ENCODE data around the gene MATR3. TPM values are rescaled to one million over a fixed set of nuclear protein-coding genes. Genes with fewer than 3 reads are reported as not detected.
A peak's percentile ranks its signal among the peaks of the same experiment; 100 is the strongest.

MATR3 gene
- total RNA-seq, 1 donor from 2014 or later = 372 TPM

DNA sequence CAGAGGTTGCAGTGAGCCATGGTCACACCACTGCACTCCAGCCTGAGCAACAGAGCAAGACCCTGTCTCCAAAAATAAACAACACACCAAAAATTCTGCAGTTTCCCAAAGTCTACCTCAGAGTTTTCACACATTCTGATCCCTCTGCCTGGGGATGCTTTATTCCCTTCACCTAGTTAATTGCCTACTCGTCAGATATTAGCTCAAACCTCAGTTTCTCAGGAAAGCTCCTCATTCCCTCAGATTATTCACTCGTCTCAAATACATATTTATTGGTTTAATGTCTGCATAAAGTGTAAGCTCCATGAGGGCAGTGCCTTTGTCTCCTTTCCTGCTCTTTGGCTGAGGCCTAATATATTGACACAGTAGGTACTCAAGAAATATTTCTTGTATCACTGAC lies 2.5 kb upstream of the MATR3 start:
- DNase-seq = no peak
- Mint-ChIP-seq H3K27me3 (ENCODE audit: unreplicated experiment) (peaks cover 14% of the 10 kb centered on the region), H3K27ac (ENCODE audit: unreplicated experiment) (no peak overlapping the region), H3K36me3 (ENCODE audit: unreplicated experiment) (no peaks in the 10 kb centered on the region), H3K4me3 (ENCODE audit: unreplicated experiment) (no peak overlapping the region), H3K4me1 (ENCODE audit: low read depth, unreplicated experiment) (no peaks in the 10 kb centered on the region), H3K9me3 (ENCODE audit: unreplicated experiment) (peaks cover 21% of the 10 kb centered on the region)
- TF ChIP-seq, protein P1, sequence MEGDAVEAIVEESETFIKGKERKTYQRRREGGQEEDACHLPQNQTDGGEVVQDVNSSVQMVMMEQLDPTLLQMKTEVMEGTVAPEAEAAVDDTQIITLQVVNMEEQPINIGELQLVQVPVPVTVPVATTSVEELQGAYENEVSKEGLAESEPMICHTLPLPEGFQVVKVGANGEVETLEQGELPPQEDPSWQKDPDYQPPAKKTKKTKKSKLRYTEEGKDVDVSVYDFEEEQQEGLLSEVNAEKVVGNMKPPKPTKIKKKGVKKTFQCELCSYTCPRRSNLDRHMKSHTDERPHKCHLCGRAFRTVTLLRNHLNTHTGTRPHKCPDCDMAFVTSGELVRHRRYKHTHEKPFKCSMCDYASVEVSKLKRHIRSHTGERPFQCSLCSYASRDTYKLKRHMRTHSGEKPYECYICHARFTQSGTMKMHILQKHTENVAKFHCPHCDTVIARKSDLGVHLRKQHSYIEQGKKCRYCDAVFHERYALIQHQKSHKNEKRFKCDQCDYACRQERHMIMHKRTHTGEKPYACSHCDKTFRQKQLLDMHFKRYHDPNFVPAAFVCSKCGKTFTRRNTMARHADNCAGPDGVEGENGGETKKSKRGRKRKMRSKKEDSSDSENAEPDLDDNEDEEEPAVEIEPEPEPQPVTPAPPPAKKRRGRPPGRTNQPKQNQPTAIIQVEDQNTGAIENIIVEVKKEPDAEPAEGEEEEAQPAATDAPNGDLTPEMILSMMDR (IDR thresholded peaks at IDR 0.05; ENCODE audit: partially characterized antibody, unreplicated experiment) = no peak

DNA sequence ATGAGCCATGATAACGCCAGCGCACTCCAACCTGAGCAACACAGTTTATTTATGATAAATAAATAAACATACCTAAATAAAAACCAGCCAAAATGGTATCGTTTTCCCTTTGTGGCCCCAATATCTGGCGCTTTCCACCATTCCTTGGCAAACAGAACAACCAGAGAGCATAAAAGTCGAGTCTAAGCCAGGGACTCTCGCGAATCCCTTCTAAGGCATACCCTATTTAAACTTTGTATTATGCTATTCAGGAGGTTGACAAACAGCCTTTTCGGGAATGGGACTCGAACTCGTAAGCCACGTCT lies 386 bp upstream of the MATR3 start:
- TF ChIP-seq, protein P1 (IDR thresholded peaks at IDR 0.05; ENCODE audit: partially characterized antibody, unreplicated experiment) = no peak
- H3K4me3 Mint-ChIP-seq (ENCODE audit: unreplicated experiment) = peak overlapping the region; percentile 98
- peaks cover 14% of the 10 kb centered on the region for H3K27me3 Mint-ChIP-seq (ENCODE audit: unreplicated experiment)
- H3K4me1 Mint-ChIP-seq (ENCODE audit: low read depth, unreplicated experiment) = peaks cover 13% of the 10 kb centered on the region
- peak overlapping the region; percentile 100 for H3K27ac Mint-ChIP-seq (ENCODE audit: unreplicated experiment)
- peaks cover 21% of the 10 kb centered on the region for H3K9me3 Mint-ChIP-seq (ENCODE audit: unreplicated experiment)
- H3K36me3 Mint-ChIP-seq (ENCODE audit: unreplicated experiment) = no peaks in the 10 kb centered on the region
- no peak for DNase-seq

DNA sequence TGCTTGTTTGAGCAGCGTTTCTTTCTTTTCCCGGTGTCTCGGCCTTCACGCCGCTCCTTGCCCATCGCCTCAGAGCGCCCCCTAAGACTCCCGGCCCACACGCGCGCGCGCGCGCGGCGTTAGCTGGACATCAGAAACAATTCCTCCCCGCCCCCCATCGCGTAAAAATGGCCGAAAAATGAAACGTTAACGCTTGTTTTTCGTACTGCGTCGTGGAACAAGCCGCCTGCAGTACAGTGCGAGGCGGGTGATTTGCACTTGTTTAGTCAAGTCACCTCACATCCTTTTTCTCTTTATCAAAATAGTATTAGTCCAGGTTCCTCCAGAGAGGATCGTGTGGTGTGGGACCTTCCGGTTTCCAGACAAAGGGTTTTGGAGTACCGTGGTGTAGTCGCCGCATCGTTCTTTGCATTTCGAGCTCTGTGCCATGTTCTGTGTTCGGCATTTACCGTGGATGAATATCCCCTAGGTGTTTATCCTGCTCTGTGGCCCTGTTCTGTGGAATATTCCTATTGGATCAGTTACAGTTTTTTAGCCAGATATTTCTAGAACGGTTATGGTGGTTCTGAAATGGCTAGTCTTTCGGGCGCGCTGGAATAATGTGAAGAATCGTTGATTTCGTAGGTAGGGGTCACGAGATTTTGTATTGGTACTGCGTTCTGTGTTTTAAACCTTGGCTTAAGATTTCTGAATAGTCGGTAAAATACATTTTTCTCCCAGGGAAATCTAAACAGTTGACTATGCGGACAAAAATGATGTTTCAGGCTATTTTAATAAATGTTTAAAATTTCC lies 1.0 kb downstream of the MATR3 start:
- peak; percentile 86 for DNase-seq
- TF ChIP-seq, protein P1 (IDR thresholded peaks at IDR 0.05; ENCODE audit: partially characterized antibody, unreplicated experiment) = no peak
- peaks cover 14% of the 10 kb centered on the region for H3K27me3 Mint-ChIP-seq (ENCODE audit: unreplicated experiment)
- H3K4me3 Mint-ChIP-seq (ENCODE audit: unreplicated experiment) = peak overlapping the region; percentile 98
- H3K9me3 Mint-ChIP-seq (ENCODE audit: unreplicated experiment) = peaks cover 21% of the 10 kb centered on the region
- peak overlapping the region; percentile 100 for H3K27ac Mint-ChIP-seq (ENCODE audit: unreplicated experiment)
- H3K4me1 Mint-ChIP-seq (ENCODE audit: low read depth, unreplicated experiment) = peaks cover 26% of the 10 kb centered on the region
- H3K36me3 Mint-ChIP-seq (ENCODE audit: unreplicated experiment) = no peaks in the 10 kb centered on the region

DNA sequence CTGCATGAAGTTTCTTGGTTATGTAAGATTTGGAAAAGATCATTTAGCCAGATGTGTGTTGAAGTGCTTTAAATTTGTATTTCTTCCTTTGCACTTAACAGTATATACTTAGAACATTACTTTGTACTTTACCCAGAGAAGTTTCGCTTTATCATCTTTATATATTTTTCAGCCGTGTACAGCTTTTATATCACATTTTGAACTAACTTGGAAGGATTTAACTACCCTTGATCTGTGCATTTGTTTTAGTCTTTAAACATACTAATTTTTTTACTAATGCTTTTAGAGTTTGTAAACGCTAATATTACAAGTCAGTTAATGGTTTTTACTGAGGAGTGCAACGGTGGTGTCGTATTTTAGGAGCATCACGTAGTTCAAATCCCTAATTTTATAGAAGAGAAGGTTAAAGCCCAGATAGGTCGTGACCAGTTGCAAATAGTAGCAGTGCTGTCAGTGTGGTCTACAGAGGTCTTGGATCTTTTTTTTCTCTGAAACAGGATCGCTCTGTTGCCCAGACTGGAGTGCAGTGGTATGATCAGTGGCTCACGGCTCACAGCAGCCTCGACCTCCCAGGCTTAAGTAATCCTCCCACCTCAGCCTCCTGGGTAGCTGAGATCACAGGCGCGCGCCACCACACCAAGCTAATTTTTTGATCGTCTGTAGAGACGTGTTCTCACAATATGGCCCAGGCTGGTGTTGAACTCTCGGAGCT lies 2.0 kb downstream of the MATR3 start:
- no peak for DNase-seq
- H3K36me3 Mint-ChIP-seq (ENCODE audit: unreplicated experiment) = no peaks in the 10 kb centered on the region
- peaks cover 14% of the 10 kb centered on the region for H3K27me3 Mint-ChIP-seq (ENCODE audit: unreplicated experiment)
- H3K4me3 Mint-ChIP-seq (ENCODE audit: unreplicated experiment) = peak overlapping the region; percentile 98
- H3K9me3 Mint-ChIP-seq (ENCODE audit: unreplicated experiment) = peaks cover 21% of the 10 kb centered on the region
- peak overlapping the region; percentile 100 for H3K27ac Mint-ChIP-seq (ENCODE audit: unreplicated experiment)
- TF ChIP-seq, protein P1 (IDR thresholded peaks at IDR 0.05; ENCODE audit: partially characterized antibody, unreplicated experiment) = no peak
- peaks cover 29% of the 10 kb centered on the region for H3K4me1 Mint-ChIP-seq (ENCODE audit: low read depth, unreplicated experiment)

DNA sequence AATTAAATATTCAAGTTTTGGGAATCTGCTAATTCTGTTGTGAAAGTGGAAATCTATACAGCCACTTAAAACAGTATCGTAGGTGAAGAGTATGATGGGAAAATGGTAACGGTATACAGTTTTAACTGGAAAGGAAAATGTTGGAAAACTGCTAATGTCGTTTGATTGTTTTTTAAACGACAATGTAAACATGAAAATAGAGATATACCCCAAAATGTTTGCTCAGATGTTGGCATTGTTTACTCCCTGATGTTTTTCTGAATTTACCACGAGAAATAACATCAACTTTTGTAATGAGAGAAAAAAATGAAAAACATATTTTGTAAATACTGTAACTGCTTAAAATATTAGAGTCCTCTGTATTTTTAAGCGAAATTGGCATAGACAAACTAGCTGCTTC lies 2.7 kb downstream of the MATR3 start:
- Mint-ChIP-seq H3K36me3 (ENCODE audit: unreplicated experiment) (no peaks in the 10 kb centered on the region), H3K4me1 (ENCODE audit: low read depth, unreplicated experiment) (peaks cover 29% of the 10 kb centered on the region), H3K27ac (ENCODE audit: unreplicated experiment) (no peak overlapping the region), H3K4me3 (ENCODE audit: unreplicated experiment) (peak overlapping the region; percentile 98), H3K9me3 (ENCODE audit: unreplicated experiment) (peaks cover 18% of the 10 kb centered on the region), H3K27me3 (ENCODE audit: unreplicated experiment) (peaks cover 14% of the 10 kb centered on the region)
- TF ChIP-seq, protein P1 (IDR thresholded peaks at IDR 0.05; ENCODE audit: partially characterized antibody, unreplicated experiment) = no peak
- DNase-seq = no peak

Measured in glutamatergic neuron (in vitro differentiated cells).